Activated CD4-positive, CD25-positive, alpha-beta regulatory T cell treated with anti-CD3 and anti-CD28 coated beads, Interleukin-2, amount 50 U/mL, for 72 hours (primary cell): ENCODE measurements around the gene VKORC1.

Experiments
- DNase-seq: peaks from one replicate; pipeline ENCODE4 v3.0.0; 2021

VKORC1 gene

GRCh38 chr16:31081428-31082351, 12.9 kb downstream of the VKORC1 start:
- no peak for DNase-seq

DNA sequence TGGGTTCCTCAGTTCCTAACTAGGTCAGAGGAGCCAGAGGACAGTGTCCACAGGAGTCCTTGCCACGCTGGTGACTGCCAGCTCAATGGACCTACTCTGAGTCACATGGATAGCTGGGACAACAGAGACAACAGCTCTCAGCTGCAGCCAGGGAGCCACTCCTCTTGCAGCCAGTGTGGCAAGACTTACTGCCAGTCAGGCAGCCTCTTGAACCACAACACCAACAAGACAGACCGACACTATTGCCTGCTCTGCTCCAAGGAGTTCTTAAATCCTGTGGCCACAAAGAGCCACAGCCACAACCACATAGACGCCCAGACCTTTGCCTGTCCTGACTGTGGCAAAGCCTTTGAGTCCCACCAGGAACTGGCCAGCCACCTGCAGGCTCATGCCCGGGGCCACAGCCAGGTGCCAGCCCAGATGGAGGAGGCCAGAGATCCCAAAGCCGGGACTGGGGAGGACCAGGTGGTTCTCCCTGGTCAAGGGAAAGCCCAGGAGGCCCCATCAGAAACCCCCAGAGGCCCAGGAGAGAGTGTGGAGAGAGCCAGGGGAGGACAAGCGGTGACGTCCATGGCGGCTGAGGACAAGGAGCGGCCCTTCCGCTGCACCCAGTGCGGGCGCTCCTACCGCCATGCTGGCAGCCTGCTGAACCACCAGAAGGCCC, 13.7 kb downstream of the VKORC1 start:
- no peak for DNase-seq

- no peak for DNase-seq
Observed at GRCh38 chr16:31080035-31080629, 14.5 kb downstream of the VKORC1 start.

DNA sequence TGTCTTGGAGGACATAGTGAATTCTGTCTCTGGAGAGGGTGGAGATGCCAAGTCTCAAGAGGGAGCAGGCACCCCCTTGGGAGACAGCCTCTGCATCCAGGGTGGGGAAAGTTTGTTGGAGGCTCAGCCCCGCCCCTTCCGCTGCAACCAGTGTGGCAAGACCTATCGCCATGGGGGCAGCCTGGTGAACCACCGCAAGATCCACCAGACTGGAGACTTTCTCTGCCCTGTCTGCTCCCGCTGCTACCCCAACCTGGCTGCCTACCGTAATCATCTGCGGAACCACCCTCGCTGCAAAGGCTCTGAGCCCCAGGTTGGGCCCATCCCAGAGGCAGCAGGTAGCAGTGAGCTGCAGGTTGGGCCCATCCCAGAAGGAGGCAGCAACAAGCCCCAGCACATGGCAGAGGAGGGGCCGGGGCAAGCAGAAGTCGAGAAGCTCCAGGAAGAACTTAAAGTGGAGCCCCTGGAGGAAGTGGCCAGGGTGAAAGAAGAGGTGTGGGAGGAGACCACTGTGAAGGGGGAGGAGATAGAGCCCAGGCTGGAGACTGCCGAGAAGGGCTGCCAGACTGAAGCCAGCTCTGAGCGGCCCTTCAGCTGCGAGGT, 15.2 kb downstream of the VKORC1 start:
- DNase-seq, result no peak

GRCh38 chr16:31078597-31079341, 15.8 kb downstream of the VKORC1 start:
- DNase-seq, result no peak

DNA sequence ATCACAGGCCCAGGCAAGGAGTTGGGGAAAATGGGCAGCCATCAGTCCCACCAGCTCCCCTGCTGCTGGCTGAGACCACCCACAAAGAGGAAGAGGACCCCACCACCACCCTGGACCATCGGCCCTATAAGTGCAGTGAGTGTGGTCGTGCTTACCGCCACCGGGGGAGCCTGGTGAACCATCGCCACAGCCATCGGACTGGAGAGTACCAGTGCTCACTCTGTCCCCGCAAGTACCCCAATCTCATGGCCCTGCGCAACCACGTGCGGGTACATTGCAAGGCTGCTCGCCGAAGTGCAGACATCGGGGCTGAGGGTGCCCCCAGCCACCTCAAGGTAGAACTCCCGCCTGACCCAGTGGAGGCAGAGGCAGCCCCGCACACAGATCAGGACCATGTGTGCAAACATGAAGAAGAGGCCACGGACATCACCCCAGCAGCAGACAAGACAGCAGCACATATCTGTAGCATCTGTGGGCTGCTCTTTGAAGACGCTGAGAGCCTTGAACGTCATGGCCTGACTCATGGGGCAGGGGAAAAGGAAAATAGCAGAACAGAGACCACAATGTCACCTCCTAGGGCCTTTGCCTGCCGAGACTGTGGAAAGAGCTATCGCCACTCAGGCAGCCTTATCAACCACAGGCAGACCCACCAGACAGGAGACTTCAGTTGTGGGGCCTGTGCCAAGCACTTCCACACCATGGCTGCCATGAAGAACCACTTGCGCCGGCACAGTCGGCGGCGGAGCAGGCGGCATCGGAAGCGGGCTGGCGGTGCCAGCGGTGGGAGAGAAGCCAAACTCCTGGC, 16.8 kb downstream of the VKORC1 start:
- no peak for DNase-seq

- no peak for DNase-seq
Observed at GRCh38 chr16:31077024-31077423, 17.6 kb downstream of the VKORC1 start.

- no peak for DNase-seq
Observed at GRCh38 chr16:31076319-31076718, 18.3 kb downstream of the VKORC1 start.

DNA sequence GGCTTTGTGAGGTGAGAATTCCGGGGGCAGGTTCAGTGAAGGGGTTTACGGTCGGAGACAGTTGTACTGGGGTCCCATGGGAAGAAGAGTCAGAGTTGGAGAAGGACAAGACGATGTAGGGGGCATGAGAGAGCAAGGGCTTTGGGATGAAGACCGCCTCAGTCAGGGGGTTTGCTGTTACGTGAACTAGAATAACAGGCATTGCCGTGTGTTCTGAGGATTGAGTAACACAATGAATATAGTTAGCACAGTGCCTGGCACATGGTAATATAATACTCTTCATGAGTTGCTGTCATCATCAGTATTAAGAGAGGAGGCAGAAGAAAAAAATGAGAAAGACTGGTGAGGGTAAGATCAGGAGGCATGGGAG, 19.8 kb downstream of the VKORC1 start:
- DNase-seq, result no peak

GRCh38 chr16:31073970-31074813, 20.4 kb downstream of the VKORC1 start, which contains the start of the genes ZNF646 and ZNF668:
Gene ZNF646, plus strand, starts transcription at chr16:31074422. Its CDS starts 1,903 bp downstream, at chr16:31076325.
Gene ZNF668, minus strand, starts transcription at chr16:31074240. Its CDS starts 9,781 bp downstream, at chr16:31064459.
- DNase-seq, result peak; percentile 94

- peak; percentile 80 for DNase-seq
Observed at GRCh38 chr16:31073142-31073969, 21.2 kb downstream of the VKORC1 start.

DNA sequence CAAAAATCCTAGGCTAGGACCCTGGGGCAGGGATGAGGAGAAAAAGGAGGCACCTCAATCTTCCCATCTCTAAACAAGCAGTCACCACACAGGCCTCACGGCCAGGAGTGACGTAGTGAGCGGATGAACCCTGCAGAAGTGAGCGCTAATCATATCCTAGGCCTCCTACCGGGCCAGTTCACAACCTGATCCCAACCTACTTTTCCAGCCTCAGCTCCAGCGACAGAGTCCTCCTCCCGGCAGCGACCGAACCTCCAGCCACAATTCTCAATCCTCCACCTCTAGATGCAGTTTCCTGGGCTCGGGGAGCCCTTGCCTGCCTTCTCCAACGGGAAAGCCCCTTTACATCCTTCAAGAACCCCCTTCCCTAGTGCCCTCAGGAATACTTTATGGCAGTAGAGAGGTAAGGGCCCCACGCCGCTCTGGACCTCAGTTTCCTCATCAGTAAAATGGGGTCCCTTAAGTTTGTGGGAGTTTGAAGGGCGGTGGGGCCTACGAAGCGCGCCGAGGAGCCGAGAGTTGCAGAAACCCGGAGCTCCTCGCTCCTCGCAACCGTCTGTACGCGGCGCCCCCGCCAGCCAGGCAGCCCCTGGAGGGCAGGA, 22.0 kb downstream of the VKORC1 start:
- DNase-seq, result no peak

GRCh38 chr16:31071861-31072260, 22.7 kb downstream of the VKORC1 start:
- DNase-seq, result no peak

DNA sequence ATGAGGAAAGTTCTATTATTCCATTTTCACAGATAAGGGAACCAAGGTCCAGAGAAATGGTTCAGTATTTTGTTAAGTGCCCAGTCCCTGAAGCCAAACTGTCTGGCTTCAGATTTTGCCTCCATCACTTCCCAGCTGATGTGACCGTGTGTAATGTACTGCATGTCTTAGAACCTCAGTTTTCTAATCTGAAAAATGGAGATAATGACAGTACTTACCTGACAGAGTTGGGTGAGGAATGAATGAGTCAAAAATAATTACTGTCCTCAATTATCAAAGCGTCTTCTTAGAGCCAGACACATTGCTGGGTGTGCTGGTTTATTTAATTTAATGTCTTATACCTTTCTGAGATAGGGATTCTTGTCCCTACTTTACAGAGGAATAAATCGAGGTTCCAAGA, 27.3 kb downstream of the VKORC1 start:
- DNase-seq, result no peak

- DNase-seq, result no peak
Observed at GRCh38 chr16:31064882-31065461, 29.6 kb downstream of the VKORC1 start.

- no peak for DNase-seq
Observed at GRCh38 chr16:31063843-31064611, 30.6 kb downstream of the VKORC1 start.

GRCh38 chr16:31063495-31063842, 31.1 kb downstream of the VKORC1 start:
- DNase-seq, result no peak

DNA sequence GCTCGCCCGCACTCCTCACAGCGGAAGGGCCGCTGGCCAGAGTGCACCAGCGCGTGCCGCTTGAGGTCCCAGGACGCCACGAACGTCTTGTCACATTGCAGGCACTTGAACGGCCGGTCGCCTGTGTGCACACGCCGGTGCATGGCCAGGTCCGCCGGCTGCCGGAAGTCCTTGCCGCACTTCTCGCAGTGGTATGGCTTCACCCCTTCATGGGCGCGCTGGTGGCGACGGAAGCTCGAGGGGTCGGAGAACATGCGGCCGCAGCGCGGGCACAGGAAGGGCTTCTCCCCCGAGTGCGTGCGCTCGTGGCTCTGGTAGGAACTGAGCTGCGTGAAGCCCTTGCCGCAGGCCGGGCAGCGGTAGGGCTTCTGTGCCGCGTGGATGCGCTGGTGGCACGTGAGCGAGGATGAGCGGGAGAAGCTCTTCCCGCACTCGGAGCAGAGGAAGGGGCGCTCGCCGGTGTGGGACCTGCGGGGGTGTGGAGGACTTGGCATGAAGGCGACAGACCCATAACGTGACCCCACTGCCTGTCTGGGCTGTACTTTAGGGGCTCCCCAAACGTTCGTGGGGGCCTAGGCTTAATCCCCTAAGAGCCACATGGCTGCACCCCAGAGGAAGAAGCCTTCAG, 32.7 kb downstream of the VKORC1 start:
- DNase-seq, result no peak
